Measurements from ENCODE around the gene CAMK1D.
"Not testable (repeated sequence)": the region's sequence is repeated elsewhere in the genome, so short reads cannot be mapped to it uniquely, and the experiment has no call there.

Gene CAMK1D

DNA sequence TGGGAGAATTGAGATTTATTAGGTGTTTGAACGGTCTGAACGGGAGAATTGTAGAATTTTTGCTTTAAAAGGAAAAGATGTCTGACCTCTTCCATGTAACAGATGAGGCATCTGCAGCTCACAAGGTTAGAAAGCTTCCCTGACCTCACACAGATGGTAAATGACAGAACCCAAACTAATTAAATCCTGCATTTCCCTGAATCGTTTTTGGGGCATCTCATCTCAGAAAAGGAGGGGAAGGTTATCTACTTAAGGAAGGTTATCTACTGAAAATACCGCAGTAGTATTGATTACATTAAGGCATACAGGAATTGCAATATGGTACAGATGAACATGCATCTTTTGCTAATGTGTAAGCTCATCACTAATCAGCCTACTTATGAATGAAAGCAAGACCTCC, 373.9 kb downstream of the CAMK1D start:
- intact Hi-C loops (cut with micrococcal nuclease) = no loop called here
- Mint-ChIP-seq H3K36me3 (ENCODE audit: low read depth) (peaks cover 26% of the 10 kb centered on the region), H3K27ac (peak overlapping the region; percentile 4), H3K27me3 (no peaks in the 10 kb centered on the region), H3K4me3 (no peak overlapping the region), H3K4me1 (ENCODE audit: low read depth) (peaks cover 16% of the 10 kb centered on the region), H3K9me3 (peaks cover 8% of the 10 kb centered on the region)

GRCh38 chr10:12724807-12725579, 375.6 kb downstream of the CAMK1D start:
- intact Hi-C loops (cut with micrococcal nuclease) = no loop called here
- no peak overlapping the region for H3K27ac Mint-ChIP-seq
- no peak overlapping the region for H3K4me3 Mint-ChIP-seq
- H3K4me1 Mint-ChIP-seq (ENCODE audit: low read depth) = no peaks in the 10 kb centered on the region
- no peaks in the 10 kb centered on the region for H3K9me3 Mint-ChIP-seq
- H3K27me3 Mint-ChIP-seq = no peaks in the 10 kb centered on the region
- H3K36me3 Mint-ChIP-seq (ENCODE audit: low read depth) = peaks cover 18% of the 10 kb centered on the region

DNA sequence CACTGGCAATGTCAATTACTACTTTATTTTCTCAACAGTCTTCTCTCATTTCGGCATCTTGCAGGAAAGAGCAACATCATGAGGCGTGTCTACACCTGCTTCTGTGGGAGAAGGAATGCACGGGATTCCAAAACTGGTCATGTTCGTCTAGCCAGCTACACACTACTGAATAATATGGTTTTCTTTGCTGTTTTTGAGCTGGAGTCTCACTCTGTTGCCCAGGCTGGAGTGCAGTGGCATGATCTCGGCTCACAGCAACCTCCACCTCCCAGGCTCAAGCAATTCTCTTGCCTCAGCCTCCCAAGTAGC, 376.2 kb downstream of the CAMK1D start:
- H3K4me1 Mint-ChIP-seq (ENCODE audit: low read depth); H3K27ac Mint-ChIP-seq; H3K9me3 Mint-ChIP-seq; H3K27me3 Mint-ChIP-seq; H3K4me3 Mint-ChIP-seq; intact Hi-C loops (cut with micrococcal nuclease): not testable (repeated sequence)
- peaks cover 18% of the 10 kb centered on the region for H3K36me3 Mint-ChIP-seq (ENCODE audit: low read depth)

DNA sequence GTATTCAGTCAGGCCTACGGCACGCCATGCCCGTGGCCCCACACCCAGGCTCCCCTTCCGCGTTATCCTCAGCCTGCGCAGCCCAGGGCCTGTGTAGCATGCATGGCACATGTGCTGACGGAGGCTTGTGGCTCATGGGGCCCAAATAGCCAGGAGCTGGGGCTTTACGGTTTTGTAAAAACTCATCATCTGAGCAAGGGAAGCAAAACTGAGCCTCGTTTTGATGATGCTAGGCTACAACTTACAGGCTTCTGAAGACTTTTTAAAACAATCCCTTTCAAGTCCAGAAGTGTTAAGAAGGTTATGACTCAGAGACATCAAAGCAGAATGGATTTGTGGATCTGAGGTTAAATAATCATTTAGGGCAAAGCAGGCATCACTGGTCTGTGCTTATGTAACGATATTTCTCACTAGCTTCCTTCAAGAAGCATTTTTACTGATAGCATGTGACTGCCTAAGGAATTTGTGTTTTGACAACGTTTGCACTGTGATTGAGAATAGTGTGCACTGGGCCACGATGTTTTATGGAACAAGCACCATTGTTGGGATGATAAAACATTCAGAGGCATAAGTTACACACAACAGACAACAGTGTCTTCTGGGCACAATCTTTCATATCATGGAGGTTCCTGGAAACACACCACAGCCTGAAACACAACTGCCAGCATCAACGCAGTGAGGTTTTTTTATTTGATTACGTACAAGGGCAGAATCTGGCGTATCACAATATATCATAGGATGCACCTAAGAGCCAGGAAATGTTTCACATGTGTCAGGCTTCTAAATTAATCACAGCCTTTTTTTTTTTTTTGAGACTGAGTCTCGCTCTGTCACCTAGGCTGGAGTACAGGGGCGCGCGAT, 377.9 kb downstream of the CAMK1D start:
- intact Hi-C loops (cut with micrococcal nuclease) = no loop called here
- Mint-ChIP-seq H3K27ac (no peak overlapping the region), H3K36me3 (ENCODE audit: low read depth) (peaks cover 18% of the 10 kb centered on the region), H3K27me3 (no peaks in the 10 kb centered on the region), H3K9me3 (no peaks in the 10 kb centered on the region), H3K4me3 (no peak overlapping the region), H3K4me1 (ENCODE audit: low read depth) (no peaks in the 10 kb centered on the region)

DNA sequence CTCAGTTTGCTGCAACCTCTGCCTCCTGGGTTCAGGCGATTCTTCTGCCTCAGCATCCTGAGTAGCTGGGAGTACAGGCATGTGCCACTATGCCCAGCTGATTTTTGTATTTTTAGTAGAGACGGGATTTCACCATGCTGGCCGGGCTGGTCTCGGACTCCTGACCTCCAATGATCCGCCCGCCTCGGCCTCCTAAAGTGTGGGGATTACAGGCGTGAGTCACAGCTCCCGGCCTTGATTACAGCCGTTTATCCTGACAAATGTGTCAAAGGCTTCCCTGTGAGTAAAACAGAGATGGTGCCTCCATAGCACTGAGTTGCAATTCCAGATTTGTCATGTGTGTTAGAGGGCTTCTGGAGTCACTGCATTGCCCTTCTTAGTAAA, 378.5 kb downstream of the CAMK1D start:
- Mint-ChIP-seq H3K4me3 (no peak overlapping the region), H3K36me3 (ENCODE audit: low read depth) (peaks cover 18% of the 10 kb centered on the region), H3K27ac (no peak overlapping the region), H3K9me3 (no peaks in the 10 kb centered on the region), H3K4me1 (ENCODE audit: low read depth) (no peaks in the 10 kb centered on the region), H3K27me3 (no peaks in the 10 kb centered on the region)
- intact Hi-C loops (cut with micrococcal nuclease) = no loop called here

GRCh38 chr10:12728494-12728893, 379.1 kb downstream of the CAMK1D start:
- H3K27ac Mint-ChIP-seq = no peak overlapping the region
- H3K27me3 Mint-ChIP-seq = no peaks in the 10 kb centered on the region
- H3K9me3 Mint-ChIP-seq = no peaks in the 10 kb centered on the region
- no peak overlapping the region for H3K4me3 Mint-ChIP-seq
- intact Hi-C loops (cut with micrococcal nuclease) = no loop called here
- H3K4me1 Mint-ChIP-seq (ENCODE audit: low read depth) = no peaks in the 10 kb centered on the region
- H3K36me3 Mint-ChIP-seq (ENCODE audit: low read depth) = peaks cover 18% of the 10 kb centered on the region

DNA sequence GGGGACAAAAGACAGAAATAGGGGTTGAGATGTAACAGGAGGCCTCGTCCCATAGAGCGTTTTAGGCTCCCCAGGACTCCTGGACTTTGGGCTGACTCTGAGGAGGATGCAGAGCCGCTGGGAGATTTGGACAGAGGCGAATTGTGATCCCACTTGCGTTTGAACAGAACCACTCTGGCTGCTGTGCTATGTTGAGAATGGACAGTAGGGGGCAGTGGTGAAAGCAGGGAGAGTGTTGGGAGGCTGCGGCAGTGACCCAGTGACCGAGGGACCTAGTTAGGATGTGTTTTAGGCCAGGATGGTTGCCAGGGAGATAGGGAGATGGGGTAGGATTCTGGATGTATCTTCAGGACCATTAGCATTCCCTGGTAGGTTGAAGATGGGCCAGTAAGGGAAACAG, 380.5 kb downstream of the CAMK1D start:
- Mint-ChIP-seq H3K4me3 (no peak overlapping the region), H3K9me3 (no peaks in the 10 kb centered on the region), H3K4me1 (ENCODE audit: low read depth) (no peaks in the 10 kb centered on the region), H3K27me3 (no peaks in the 10 kb centered on the region), H3K27ac (no peak overlapping the region), H3K36me3 (ENCODE audit: low read depth) (peaks cover 20% of the 10 kb centered on the region)
- intact Hi-C loops (cut with micrococcal nuclease) = no loop called here

- no peaks in the 10 kb centered on the region for H3K27me3 Mint-ChIP-seq
- H3K4me1 Mint-ChIP-seq (ENCODE audit: low read depth) = no peaks in the 10 kb centered on the region
- no peak overlapping the region for H3K27ac Mint-ChIP-seq
- H3K36me3 Mint-ChIP-seq (ENCODE audit: low read depth) = peaks cover 16% of the 10 kb centered on the region
- intact Hi-C loops (cut with micrococcal nuclease) = no loop called here
- no peak overlapping the region for H3K4me3 Mint-ChIP-seq
- no peaks in the 10 kb centered on the region for H3K9me3 Mint-ChIP-seq
Measured at GRCh38 chr10:12730809-12731519, 381.6 kb downstream of the CAMK1D start.

DNA sequence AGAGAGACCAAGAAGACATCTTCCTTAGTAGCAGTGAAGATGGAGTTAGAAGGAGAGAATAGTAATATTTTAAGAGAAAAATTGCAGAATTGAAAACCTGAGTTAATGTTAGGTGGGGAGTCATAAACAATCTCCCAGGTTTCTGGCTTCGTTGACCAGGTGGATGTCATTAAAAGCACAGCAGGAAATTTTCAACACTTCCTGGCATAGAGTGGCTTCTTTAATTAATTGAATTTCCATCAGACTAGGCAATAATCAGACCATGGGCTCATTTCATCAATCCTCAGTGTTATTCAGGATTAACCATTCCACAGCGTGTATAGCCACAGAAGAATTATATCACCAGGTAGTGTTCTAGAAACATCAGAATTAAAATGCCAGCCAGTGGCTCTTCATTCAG, 383.9 kb downstream of the CAMK1D start:
- Mint-ChIP-seq H3K27me3 (no peaks in the 10 kb centered on the region), H3K9me3 (no peaks in the 10 kb centered on the region), H3K36me3 (ENCODE audit: low read depth) (peaks cover 10% of the 10 kb centered on the region), H3K4me1 (ENCODE audit: low read depth) (no peaks in the 10 kb centered on the region), H3K27ac (no peak overlapping the region), H3K4me3 (no peak overlapping the region)
- intact Hi-C loops (cut with micrococcal nuclease) = no loop called here

- Mint-ChIP-seq H3K4me3 (no peak overlapping the region), H3K9me3 (no peaks in the 10 kb centered on the region), H3K4me1 (ENCODE audit: low read depth) (no peaks in the 10 kb centered on the region), H3K36me3 (ENCODE audit: low read depth) (peaks cover 10% of the 10 kb centered on the region), H3K27me3 (no peaks in the 10 kb centered on the region), H3K27ac (no peak overlapping the region)
- intact Hi-C loops (cut with micrococcal nuclease) = no loop called here
Measured at GRCh38 chr10:12735843-12736462, 386.6 kb downstream of the CAMK1D start.

GRCh38 chr10:12740813-12741212, 391.5 kb downstream of the CAMK1D start:
- no peak overlapping the region for H3K27ac Mint-ChIP-seq
- no peak overlapping the region for H3K4me3 Mint-ChIP-seq
- H3K27me3 Mint-ChIP-seq = no peaks in the 10 kb centered on the region
- intact Hi-C loops (cut with micrococcal nuclease) = no loop called here
- no peaks in the 10 kb centered on the region for H3K9me3 Mint-ChIP-seq
- H3K4me1 Mint-ChIP-seq (ENCODE audit: low read depth) = peaks cover 10% of the 10 kb centered on the region
- H3K36me3 Mint-ChIP-seq (ENCODE audit: low read depth) = no peaks in the 10 kb centered on the region

- intact Hi-C loops (cut with micrococcal nuclease) = no loop called here
- Mint-ChIP-seq H3K27ac (no peak overlapping the region), H3K27me3 (no peaks in the 10 kb centered on the region), H3K4me1 (ENCODE audit: low read depth) (peaks cover 10% of the 10 kb centered on the region), H3K36me3 (ENCODE audit: low read depth) (no peaks in the 10 kb centered on the region), H3K4me3 (no peak overlapping the region), H3K9me3 (no peaks in the 10 kb centered on the region)
Measured at GRCh38 chr10:12741360-12741804, 392.0 kb downstream of the CAMK1D start.

GRCh38 chr10:12742771-12743170, 393.4 kb downstream of the CAMK1D start:
- Mint-ChIP-seq H3K36me3 (ENCODE audit: low read depth) (no peaks in the 10 kb centered on the region), H3K4me3 (no peak overlapping the region), H3K27ac (no peak overlapping the region)

GRCh38 chr10:12743466-12743865, 394.1 kb downstream of the CAMK1D start:
- H3K4me1 Mint-ChIP-seq (ENCODE audit: low read depth); H3K9me3 Mint-ChIP-seq; H3K4me3 Mint-ChIP-seq; H3K27ac Mint-ChIP-seq; H3K36me3 Mint-ChIP-seq (ENCODE audit: low read depth); H3K27me3 Mint-ChIP-seq; intact Hi-C loops (cut with micrococcal nuclease): not testable (repeated sequence)

More at GRCh38 chr10:12742771-12743170, 393.4 kb downstream of the CAMK1D start:
- Mint-ChIP-seq H3K4me1 (ENCODE audit: low read depth) (peaks cover 10% of the 10 kb centered on the region), H3K9me3 (no peaks in the 10 kb centered on the region), H3K27me3 (no peaks in the 10 kb centered on the region)
- intact Hi-C loops (cut with micrococcal nuclease) = no loop called here

All from dendritic cell treated with granulocyte-macrophage colony-stimulating factor and Interleukin-4, amounts not matched to agents 40 ng/mL and 50 ng/mL, for 4 days (primary cell).